Ovary (tissue), 3 donors: ENCODE results near the gene FOXM1.
A peak's percentile ranks its signal among the peaks of the same experiment; 100 is the strongest.

Experiments
- EP300 ChIP-seq: sonication (generic); formaldehyde crosslinking; IDR thresholded peaks from one replicate; pipeline ENCODE4 v1.6.1; 2017; ENCODE audit warnings: antibody characterized with exemption
- POLR2A ChIP-seq: fragments of 450-650 bp; IDR thresholded peaks from one replicate; pipeline ENCODE4 v1.6.1; 2017; ENCODE audit warnings: antibody characterized with exemption, mild to moderate bottlenecking, moderate library complexity
- TF ChIP-seq, protein P1 (sequence below), 3 donors: fragments of 450-650 bp in 2 of 3; fragments of 200-600 bp in 1 of 3; IDR thresholded peaks; one replicate each; pipeline versions ENCODE4 v1.5.1 to v1.8.0; 2016 to 2022; ENCODE audit warnings: antibody characterized with exemption in 3 of 3, mild to moderate bottlenecking in 1 of 3
- donor health status: DM: no; HTN: no; CAD: no.

DNA sequence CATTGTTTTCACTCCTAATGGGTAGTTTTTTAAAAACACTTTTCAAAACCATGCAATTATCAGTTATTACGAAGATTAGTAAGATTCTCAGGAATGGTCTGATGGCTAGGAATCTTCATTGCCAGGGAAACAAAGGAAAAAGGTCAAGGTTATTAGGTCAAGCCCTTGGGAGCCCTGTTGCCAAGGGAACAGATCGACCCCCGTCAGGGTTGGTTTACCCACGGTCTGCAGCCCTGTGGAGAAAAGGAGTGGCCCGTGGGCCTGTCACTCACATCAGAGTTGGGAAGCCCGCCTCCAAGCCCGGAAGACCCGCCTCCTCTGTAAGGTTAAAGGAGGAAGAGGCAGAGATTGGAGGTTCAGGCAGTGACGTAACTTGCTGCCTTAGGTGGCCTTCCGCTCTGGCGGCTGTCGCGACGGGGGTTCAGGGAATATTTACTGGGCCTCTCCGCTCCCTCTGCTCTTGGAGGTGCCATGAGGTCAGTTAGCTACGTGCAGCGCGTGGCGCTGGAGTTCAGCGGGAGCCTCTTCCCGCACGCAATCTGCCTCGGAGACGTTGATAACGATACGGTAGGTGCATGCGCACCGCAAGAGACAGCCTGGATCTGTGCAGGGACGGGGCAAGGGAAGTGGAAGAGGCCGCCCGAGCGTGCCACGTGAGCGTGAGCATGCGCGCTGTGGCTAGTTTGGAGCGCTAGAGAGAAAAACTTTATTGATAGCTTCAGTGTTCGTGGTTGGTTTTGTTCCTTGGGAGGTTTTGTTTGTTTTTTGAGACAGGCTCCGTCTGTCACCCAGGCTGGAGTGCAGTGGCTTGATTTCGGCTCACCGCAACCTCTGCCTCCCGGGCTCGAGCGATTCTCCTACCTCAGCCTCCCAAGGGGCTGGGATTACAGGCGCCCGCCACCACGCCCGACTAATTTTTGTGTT lies 64.4 kb downstream of the FOXM1 start, which contains the start of gene ITFG2:
- TF ChIP-seq, protein P1, sequence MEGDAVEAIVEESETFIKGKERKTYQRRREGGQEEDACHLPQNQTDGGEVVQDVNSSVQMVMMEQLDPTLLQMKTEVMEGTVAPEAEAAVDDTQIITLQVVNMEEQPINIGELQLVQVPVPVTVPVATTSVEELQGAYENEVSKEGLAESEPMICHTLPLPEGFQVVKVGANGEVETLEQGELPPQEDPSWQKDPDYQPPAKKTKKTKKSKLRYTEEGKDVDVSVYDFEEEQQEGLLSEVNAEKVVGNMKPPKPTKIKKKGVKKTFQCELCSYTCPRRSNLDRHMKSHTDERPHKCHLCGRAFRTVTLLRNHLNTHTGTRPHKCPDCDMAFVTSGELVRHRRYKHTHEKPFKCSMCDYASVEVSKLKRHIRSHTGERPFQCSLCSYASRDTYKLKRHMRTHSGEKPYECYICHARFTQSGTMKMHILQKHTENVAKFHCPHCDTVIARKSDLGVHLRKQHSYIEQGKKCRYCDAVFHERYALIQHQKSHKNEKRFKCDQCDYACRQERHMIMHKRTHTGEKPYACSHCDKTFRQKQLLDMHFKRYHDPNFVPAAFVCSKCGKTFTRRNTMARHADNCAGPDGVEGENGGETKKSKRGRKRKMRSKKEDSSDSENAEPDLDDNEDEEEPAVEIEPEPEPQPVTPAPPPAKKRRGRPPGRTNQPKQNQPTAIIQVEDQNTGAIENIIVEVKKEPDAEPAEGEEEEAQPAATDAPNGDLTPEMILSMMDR (IDR thresholded peaks at IDR 0.05), result peak in 1 of 3 donors; percentile 21
- TF ChIP-seq POLR2A (peak; percentile 80), EP300 (no peak)
